C4-2B (cell line): Measurements from ENCODE around the gene SUN5.

Source experiments
- H3K27ac ChIP-seq: fragments of 450-650 bp; 2 replicates; pipeline ENCODE4 v1.5.1; 2017
- CTCF ChIP-seq: fragments of 450-650 bp; conservative IDR thresholded peaks from 2 replicates; pipeline ENCODE4 v1.5.1; 2017; ENCODE audit warnings: mild to moderate bottlenecking
- ZFX ChIP-seq: fragments of 450-650 bp; IDR thresholded peaks from 2 replicates; pipeline ENCODE4 v1.6.1; 2017

Gene SUN5

GRCh38 chr20:32970115-32970972 is 33.9 kb downstream of the SUN5 start:
- TF ChIP-seq ZFX (no peak), CTCF (no peak)
- H3K27ac ChIP-seq, result no peak overlapping the region

- no peak for TF ChIP-seq ZFX
- TF ChIP-seq CTCF, result no peak
- no peak overlapping the region for H3K27ac ChIP-seq
These were observed 34.7 kb downstream of the SUN5 start for GRCh38 chr20:32969356-32970114.

- no peak overlapping the region for H3K27ac ChIP-seq
- TF ChIP-seq CTCF (no peak), ZFX (no peak)
These were observed 35.6 kb downstream of the SUN5 start for GRCh38 chr20:32968478-32969241.

- no peak for TF ChIP-seq ZFX
- TF ChIP-seq CTCF, result no peak
- no peak overlapping the region for H3K27ac ChIP-seq
These were observed 36.2 kb downstream of the SUN5 start for GRCh38 chr20:32967961-32968457.

- TF ChIP-seq ZFX, result no peak
- no peak for TF ChIP-seq CTCF
- H3K27ac ChIP-seq, result no peak overlapping the region
These were observed 37.1 kb downstream of the SUN5 start for GRCh38 chr20:32966881-32967781.

GRCh38 chr20:32966382-32966781 is 37.9 kb downstream of the SUN5 start:
- no peak for TF ChIP-seq CTCF
- TF ChIP-seq ZFX, result no peak
- H3K27ac ChIP-seq, result no peak overlapping the region
